A549 (cell line): Measurements from ENCODE around the gene NR2C2. TPM values are rescaled to one million over a fixed set of nuclear protein-coding genes. Genes with fewer than 3 reads are reported as not detected.
A peak's percentile ranks its signal among the peaks of the same experiment; 100 is the strongest.

Source experiments
- ATAC-seq, 2 experiments: fragments of 200-7000 bp in 1 of 2; fragments of >200 bp in 1 of 2; cut with Nextera tagmentation in 1 of 2; cut with Tn5 transposase in 1 of 2; 3 replicates each; pipeline versions ENCODE4 v1.8.0 to v1.9.1; 2018 to 2020; ENCODE audit warnings: mild to moderate bottlenecking in 1 of 2, moderate library complexity in 1 of 2
- CTCF ChIA-PET: fragments of 300-600 bp; sonication (Branson Sonifier 250); formaldehyde crosslinking; extraction: SDS; loops from one replicate; lab custom pipeline; 2021; ENCODE audit warnings: antibody characterized with exemption, inconsistent platforms; lab: Yijun Ruan, JAX
- POLR2A ChIA-PET: fragments of 350-600 bp; formaldehyde crosslinking; extraction: SDS; loops from one replicate; lab custom pipeline; 2021; ENCODE audit warnings: antibody characterized with exemption, inconsistent platforms; lab: Yijun Ruan, JAX
- DNase-seq, 2 experiments: peaks; one replicate each; pipeline versions ENCODE4 v3.0.0 to v3.0.0-alpha.2; 2011 to 2016; ENCODE audit warnings: low read depth in 1 of 2, low spot score in 1 of 2
- FAIRE-seq: peaks from 2 replicates; lab custom pipeline; 2011; peaks lifted over from hg19 to GRCh38; lab: Jason Lieb, UNC
- H3K27ac ChIP-seq, 2 experiments: fragments of >200 bp; sonication (Bioruptor Twin); formaldehyde crosslinking; 3 replicates each; pipeline ENCODE4 v1.5.1; 2016 to 2017
- H3K4me1 ChIP-seq: fragments of >200 bp; sonication (Bioruptor Twin); formaldehyde crosslinking; 3 replicates; pipeline ENCODE4 v1.6.1; 2016
- H3K4me2 ChIP-seq: fragments of >200 bp; sonication (Bioruptor Twin); formaldehyde crosslinking; 3 replicates; pipeline ENCODE4 v1.6.1; 2016
- H3K4me3 ChIP-seq: fragments of >200 bp; sonication (Bioruptor Twin); formaldehyde crosslinking; 3 replicates; pipeline ENCODE4 v1.5.1; 2016
- H3K9me3 ChIP-seq: fragments of >200 bp; sonication (Bioruptor Twin); formaldehyde crosslinking; 3 replicates; pipeline ENCODE4 v1.6.1; 2016
- BHLHE40 ChIP-seq: IDR thresholded peaks from 2 replicates; pipeline ENCODE4 v1.6.1; 2012; ENCODE audit warnings: low read depth, low read length, inconsistent platforms
- CBX2 ChIP-seq: fragments of 200-600 bp; sonication (generic); IDR thresholded peaks from 2 replicates; pipeline ENCODE4 v1.6.1; 2016; ENCODE audit warnings: low read depth, mild to moderate bottlenecking, borderline replicate concordance
- CBX8 ChIP-seq: fragments of 200-600 bp; sonication (generic); IDR thresholded peaks from 2 replicates; pipeline ENCODE4 v1.6.1; 2016
- CEBPB ChIP-seq, 2 experiments: fragments of >200 bp in 1 of 2; sonication (Bioruptor Twin) in 1 of 2; formaldehyde crosslinking in 1 of 2; IDR thresholded peaks; 2 replicates each; pipeline ENCODE4 v1.6.1; 2012 to 2016
- CHD2 ChIP-seq: fragments of 150-350 bp; IDR thresholded peaks from 2 replicates; pipeline ENCODE4 v1.6.1; 2014; ENCODE audit warnings: low read length; ENCODE audit not compliant: partially characterized antibody
- CHD4 ChIP-seq: fragments of 200-600 bp; sonication (generic); IDR thresholded peaks from 2 replicates; pipeline ENCODE4 v1.6.1; 2016; ENCODE audit warnings: antibody characterized with exemption, mild to moderate bottlenecking, borderline replicate concordance
- EHF ChIP-seq: fragments of 250-450 bp; sonication (Bioruptor Pico); IDR thresholded peaks from 2 replicates; pipeline ENCODE4 v1.5.0; 2020; ENCODE audit warnings: mild to moderate bottlenecking
- FOSL2 ChIP-seq, 2 experiments: fragments of 450-650 bp in 1 of 2; fragments of >200 bp in 1 of 2; sonication (Bioruptor Twin) in 1 of 2; formaldehyde crosslinking; IDR thresholded peaks; 2 replicates each; pipeline versions ENCODE4 v1.5.0 to v1.6.1; 2016 to 2020; ENCODE audit warnings: mild to moderate bottlenecking in 1 of 2, moderate library complexity in 1 of 2
- HOXA7 ChIP-seq: fragments of 250-450 bp; sonication (Bioruptor Pico); IDR thresholded peaks from 2 replicates; pipeline ENCODE4 v1.5.0; 2020; ENCODE audit warnings: mild to moderate bottlenecking, moderate library complexity
- HOXB13 ChIP-seq: fragments of 250-450 bp; sonication (Bioruptor Pico); IDR thresholded peaks from 2 replicates; pipeline ENCODE4 v1.5.0; 2020; ENCODE audit warnings: low read depth, mild to moderate bottlenecking, moderate library complexity
- HOXB5 ChIP-seq: fragments of 250-450 bp; sonication (Bioruptor Pico); IDR thresholded peaks from 2 replicates; pipeline ENCODE4 v1.5.0; 2020; ENCODE audit warnings: mild to moderate bottlenecking, moderate library complexity
- JUN ChIP-seq, 2 experiments: fragments of >200 bp; sonication (Bioruptor Twin); formaldehyde crosslinking; IDR thresholded peaks; 2 replicates in 1 of 2; 3 replicates in 1 of 2; pipeline ENCODE4 v1.6.1; 2016 to 2017
- JUNB ChIP-seq: fragments of >200 bp; sonication (Bioruptor Twin); formaldehyde crosslinking; IDR thresholded peaks from 2 replicates; pipeline ENCODE4 v1.6.1; 2016
- KDM1A ChIP-seq: fragments of 200-600 bp; sonication (generic); IDR thresholded peaks from 2 replicates; pipeline ENCODE4 v1.6.1; 2016; ENCODE audit warnings: low read depth, mild to moderate bottlenecking
- KDM5A ChIP-seq: fragments of 200-600 bp; sonication (generic); IDR thresholded peaks from 2 replicates; pipeline ENCODE4 v1.6.1; 2016; ENCODE audit warnings: antibody characterized with exemption, mild to moderate bottlenecking
- PHF8 ChIP-seq: fragments of 200-600 bp; sonication (generic); IDR thresholded peaks from 2 replicates; pipeline ENCODE4 v1.6.1; 2016; ENCODE audit warnings: low read depth, mild to moderate bottlenecking, antibody characterized with exemption, moderate library complexity, borderline replicate concordance
- POLR2A ChIP-seq: IDR thresholded peaks from 2 replicates; pipeline ENCODE4 v1.6.1; 2012; ENCODE audit warnings: mild to moderate bottlenecking, low read length
- RARB ChIP-seq: fragments of 250-450 bp; sonication (Bioruptor Pico); IDR thresholded peaks from 2 replicates; pipeline ENCODE4 v1.8.0; 2021; ENCODE audit warnings: mild to moderate bottlenecking, moderate library complexity
- RCOR1 ChIP-seq: fragments of 150-350 bp; IDR thresholded peaks from 2 replicates; pipeline ENCODE4 v1.6.1; 2014; ENCODE audit warnings: antibody characterized with exemption, low read length, low read depth
- RFX5 ChIP-seq: fragments of 450-650 bp; IDR thresholded peaks from 2 replicates; pipeline ENCODE4 v1.7.1; 2014; ENCODE audit warnings: antibody characterized with exemption, mild to moderate bottlenecking, moderate library complexity
- SMC3 ChIP-seq: fragments of >200 bp; sonication (Bioruptor Twin); formaldehyde crosslinking; IDR thresholded peaks from 3 replicates; pipeline ENCODE4 v1.6.1; 2018; ENCODE audit warnings: inconsistent platforms
- SREBF2 ChIP-seq: fragments of 450-650 bp; IDR thresholded peaks from 2 replicates; pipeline ENCODE4 v1.6.1; 2014; ENCODE audit warnings: mild to moderate bottlenecking, moderate library complexity
- TP53 ChIP-seq: fragments of 250-450 bp; sonication (Bioruptor Pico); IDR thresholded peaks from 2 replicates; pipeline ENCODE4 v1.5.0; 2021; ENCODE audit warnings: mild to moderate bottlenecking, moderate library complexity
- ZC3H11A ChIP-seq: fragments of 450-650 bp; IDR thresholded peaks from 2 replicates; pipeline ENCODE4 v1.6.1; 2014; ENCODE audit warnings: antibody characterized with exemption, mild to moderate bottlenecking
- ZNF302 ChIP-seq: fragments of 250-450 bp; sonication (Bioruptor Pico); IDR thresholded peaks from 2 replicates; pipeline ENCODE4 v1.9.0; 2021; ENCODE audit warnings: inconsistent platforms, mild to moderate bottlenecking, moderate library complexity
- ZSCAN20 ChIP-seq: fragments of 250-450 bp; sonication (Bioruptor Pico); IDR thresholded peaks from 2 replicates; pipeline ENCODE4 v1.8.0; 2022; ENCODE audit warnings: mild to moderate bottlenecking, moderate library complexity
- WGBS: methylation state at CpG from one replicate; pipeline ENCODE4 v1.1.6; 2017; ENCODE audit errors: missing lambda C conversion rate; 5-methylcytosine and 5-hydroxymethylcytosine counted together
- polyA plus RNA-seq, 4 experiments: library from polyadenylated mRNA; depleted of rRNA in 3 of 4; stranded (reverse); fragments of >200 nt; fragmentation: RNase III in 1 of 4; extraction: RNeasy Plus Mini Kit Qiagen cat#74134 plus additional on column Dnase treatment in 1 of 4; gene quantifications; 2 replicates in 3 of 4; 3 replicates in 1 of 4; pipeline ENCODE4 v1.2.3, GENCODE V29; 2011 to 2017
- TF ChIP-seq, protein P1 (sequence below): fragments of >200 bp; sonication (Bioruptor Twin); formaldehyde crosslinking; IDR thresholded peaks from 3 replicates; pipeline ENCODE4 v1.5.1; 2016
- TF ChIP-seq, protein P2 (sequence below): IDR thresholded peaks from 2 replicates; pipeline ENCODE4 v1.6.1; 2012
- TF ChIP-seq, protein P3 (sequence below): IDR thresholded peaks from 2 replicates; pipeline ENCODE4 v1.6.1; 2012
- TF ChIP-seq, protein P4 (sequence below): fragments of 250-450 bp; sonication (Bioruptor Pico); IDR thresholded peaks from 2 replicates; pipeline ENCODE4 v1.5.0; 2020; ENCODE audit warnings: low read depth, mild to moderate bottlenecking, moderate library complexity
- TF ChIP-seq, protein P5 (sequence below): fragments of >200 bp; sonication (Bioruptor Twin); formaldehyde crosslinking; IDR thresholded peaks from 2 replicates; pipeline ENCODE4 v1.6.1; 2016
- TF ChIP-seq, protein P6 (sequence below): fragments of 450-650 bp; IDR thresholded peaks from 2 replicates; pipeline ENCODE4 v1.6.1; 2014; ENCODE audit warnings: antibody characterized with exemption
- TF ChIP-seq, protein P7 (sequence below): fragments of 150-350 bp; IDR thresholded peaks from 2 replicates; pipeline ENCODE4 v1.6.1; 2014; ENCODE audit warnings: low read depth, mild to moderate bottlenecking, low read length
- TF ChIP-seq, protein P8 (sequence below): IDR thresholded peaks from 2 replicates; pipeline ENCODE4 v1.6.1; 2012; ENCODE audit warnings: low read depth, borderline replicate concordance

NR2C2 gene
- polyA plus RNA-seq, 2 of the 4 experiments (the other 2 are of a cell fraction) = 14.6 to 20.2 TPM

DNA sequence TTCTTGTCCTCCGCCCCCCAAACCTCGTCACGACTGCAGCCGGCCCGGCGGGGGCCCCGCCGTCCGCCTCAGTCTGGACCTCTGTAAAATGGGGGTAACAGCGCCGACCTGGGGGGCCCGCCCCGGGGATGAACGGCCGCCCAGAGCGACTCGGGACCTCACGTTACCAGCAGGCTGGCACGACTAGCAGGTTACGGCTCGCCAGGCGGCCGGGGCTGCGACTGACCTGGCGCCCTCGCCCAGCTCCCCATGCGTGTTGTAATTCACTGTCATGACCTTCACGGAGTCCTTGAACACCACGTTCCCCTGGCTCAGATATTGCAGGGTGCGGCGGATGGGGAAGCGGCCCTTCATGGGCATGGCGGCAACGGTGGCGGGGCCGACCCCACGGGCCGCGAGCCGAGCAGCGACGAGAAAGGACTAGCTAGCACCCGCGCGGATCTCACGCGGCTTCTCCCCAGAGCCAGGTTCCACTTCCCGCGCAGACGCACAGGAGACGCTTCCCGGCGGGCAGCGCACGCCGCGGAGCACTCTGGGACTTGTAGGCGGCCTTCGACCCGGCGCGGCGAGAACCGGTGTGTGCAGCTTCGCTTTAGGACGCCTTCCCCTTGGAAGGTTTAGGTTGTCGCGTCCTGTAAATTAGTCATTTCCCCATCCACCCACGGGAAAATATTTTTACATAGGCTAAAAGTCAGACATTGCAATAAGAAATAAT, 117.6 kb downstream of the NR2C2 start, which contains the start of gene MRPS25:
MRPS25 (minus strand) TSS at position 481 of the 715 bp plus-strand sequence; CDS start at position 360, 121 bp downstream.
- Histone ChIP-seq H3K27ac (peak within 1 kb of the TSS; percentile 92 to 93), H3K9me3 (no peaks in the 10 kb centered on the region), H3K4me2 (peak within 1 kb of the TSS; percentile 89), H3K4me3 (peak within 1 kb of the TSS; percentile 87), H3K4me1 (peaks cover 12% of the 10 kb centered on the region)
- ChIA-PET CTCF (no interaction called here), POLR2A (interaction anchor here (0.6 to 1.5 kb wide), 9 partner anchors 8 to 172 kb away, joined by 3 to 12 read pairs (median 5); partner anchors contain the start of gene RBSN)
- FAIRE-seq (no peak), DNase-seq (peak; percentile 92 to 93), ATAC-seq (peak; percentile 96 to 99)
- WGBS = under 1% methylated on average over 33 of the region's 69 CpGs
- TF ChIP-seq HOXA7 (CRISPR knock-in tag) (no peak), EHF (no peak), RARB (CRISPR knock-in tag) (no peak), JUN (IDR thresholded peaks at IDR 0.05) (peak; percentile 87 to 88), CBX8 (no peak), ZSCAN20 (CRISPR knock-in tag) (no peak), CEBPB (IDR thresholded peaks at IDR 0.05) (no peak), KDM5A (no peak), POLR2A (peak; percentile 98), HOXB5 (CRISPR knock-in tag) (no peak), CHD2 (peak; percentile 71), SMC3 (no peak), FOSL2 (IDR thresholded peaks at IDR 0.05) (no peak), FOSL2 (CRISPR knock-in tag; IDR thresholded peaks at IDR 0.05) (no peak), PHF8 (peak; percentile 98), JUNB (no peak), RCOR1 (no peak), ZNF302 (CRISPR knock-in tag) (no peak), RFX5 (no peak), ZC3H11A (no peak), BHLHE40 (no peak), HOXB13 (CRISPR knock-in tag) (no peak), SREBF2 (no peak), CBX2 (no peak), TP53 (CRISPR knock-in tag) (no peak), KDM1A (peak; percentile 78; the same call in 1 of the 2 replicates), CHD4 (no peak)
- TF ChIP-seq, protein P1, sequence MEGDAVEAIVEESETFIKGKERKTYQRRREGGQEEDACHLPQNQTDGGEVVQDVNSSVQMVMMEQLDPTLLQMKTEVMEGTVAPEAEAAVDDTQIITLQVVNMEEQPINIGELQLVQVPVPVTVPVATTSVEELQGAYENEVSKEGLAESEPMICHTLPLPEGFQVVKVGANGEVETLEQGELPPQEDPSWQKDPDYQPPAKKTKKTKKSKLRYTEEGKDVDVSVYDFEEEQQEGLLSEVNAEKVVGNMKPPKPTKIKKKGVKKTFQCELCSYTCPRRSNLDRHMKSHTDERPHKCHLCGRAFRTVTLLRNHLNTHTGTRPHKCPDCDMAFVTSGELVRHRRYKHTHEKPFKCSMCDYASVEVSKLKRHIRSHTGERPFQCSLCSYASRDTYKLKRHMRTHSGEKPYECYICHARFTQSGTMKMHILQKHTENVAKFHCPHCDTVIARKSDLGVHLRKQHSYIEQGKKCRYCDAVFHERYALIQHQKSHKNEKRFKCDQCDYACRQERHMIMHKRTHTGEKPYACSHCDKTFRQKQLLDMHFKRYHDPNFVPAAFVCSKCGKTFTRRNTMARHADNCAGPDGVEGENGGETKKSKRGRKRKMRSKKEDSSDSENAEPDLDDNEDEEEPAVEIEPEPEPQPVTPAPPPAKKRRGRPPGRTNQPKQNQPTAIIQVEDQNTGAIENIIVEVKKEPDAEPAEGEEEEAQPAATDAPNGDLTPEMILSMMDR = no peak
- TF ChIP-seq, protein P2, sequence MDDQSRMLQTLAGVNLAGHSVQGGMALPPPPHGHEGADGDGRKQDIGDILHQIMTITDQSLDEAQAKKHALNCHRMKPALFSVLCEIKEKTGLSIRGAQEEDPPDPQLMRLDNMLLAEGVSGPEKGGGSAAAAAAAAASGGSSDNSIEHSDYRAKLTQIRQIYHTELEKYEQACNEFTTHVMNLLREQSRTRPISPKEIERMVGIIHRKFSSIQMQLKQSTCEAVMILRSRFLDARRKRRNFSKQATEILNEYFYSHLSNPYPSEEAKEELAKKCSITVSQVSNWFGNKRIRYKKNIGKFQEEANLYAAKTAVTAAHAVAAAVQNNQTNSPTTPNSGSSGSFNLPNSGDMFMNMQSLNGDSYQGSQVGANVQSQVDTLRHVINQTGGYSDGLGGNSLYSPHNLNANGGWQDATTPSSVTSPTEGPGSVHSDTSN = no peak
- TF ChIP-seq, protein P3, sequence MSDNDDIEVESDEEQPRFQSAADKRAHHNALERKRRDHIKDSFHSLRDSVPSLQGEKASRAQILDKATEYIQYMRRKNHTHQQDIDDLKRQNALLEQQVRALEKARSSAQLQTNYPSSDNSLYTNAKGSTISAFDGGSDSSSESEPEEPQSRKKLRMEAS = peak; percentile 97
- TF ChIP-seq, protein P4, sequence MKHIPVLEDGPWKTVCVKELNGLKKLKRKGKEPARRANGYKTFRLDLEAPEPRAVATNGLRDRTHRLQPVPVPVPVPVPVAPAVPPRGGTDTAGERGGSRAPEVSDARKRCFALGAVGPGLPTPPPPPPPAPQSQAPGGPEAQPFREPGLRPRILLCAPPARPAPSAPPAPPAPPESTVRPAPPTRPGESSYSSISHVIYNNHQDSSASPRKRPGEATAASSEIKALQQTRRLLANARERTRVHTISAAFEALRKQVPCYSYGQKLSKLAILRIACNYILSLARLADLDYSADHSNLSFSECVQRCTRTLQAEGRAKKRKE (CRISPR knock-in tag) = no peak
- TF ChIP-seq, protein P5, sequence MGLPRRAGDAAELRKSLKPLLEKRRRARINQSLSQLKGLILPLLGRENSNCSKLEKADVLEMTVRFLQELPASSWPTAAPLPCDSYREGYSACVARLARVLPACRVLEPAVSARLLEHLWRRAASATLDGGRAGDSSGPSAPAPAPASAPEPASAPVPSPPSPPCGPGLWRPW = no peak
- TF ChIP-seq, protein P6, sequence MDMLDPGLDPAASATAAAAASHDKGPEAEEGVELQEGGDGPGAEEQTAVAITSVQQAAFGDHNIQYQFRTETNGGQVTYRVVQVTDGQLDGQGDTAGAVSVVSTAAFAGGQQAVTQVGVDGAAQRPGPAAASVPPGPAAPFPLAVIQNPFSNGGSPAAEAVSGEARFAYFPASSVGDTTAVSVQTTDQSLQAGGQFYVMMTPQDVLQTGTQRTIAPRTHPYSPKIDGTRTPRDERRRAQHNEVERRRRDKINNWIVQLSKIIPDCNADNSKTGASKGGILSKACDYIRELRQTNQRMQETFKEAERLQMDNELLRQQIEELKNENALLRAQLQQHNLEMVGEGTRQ = no peak
- TF ChIP-seq, protein P7, sequence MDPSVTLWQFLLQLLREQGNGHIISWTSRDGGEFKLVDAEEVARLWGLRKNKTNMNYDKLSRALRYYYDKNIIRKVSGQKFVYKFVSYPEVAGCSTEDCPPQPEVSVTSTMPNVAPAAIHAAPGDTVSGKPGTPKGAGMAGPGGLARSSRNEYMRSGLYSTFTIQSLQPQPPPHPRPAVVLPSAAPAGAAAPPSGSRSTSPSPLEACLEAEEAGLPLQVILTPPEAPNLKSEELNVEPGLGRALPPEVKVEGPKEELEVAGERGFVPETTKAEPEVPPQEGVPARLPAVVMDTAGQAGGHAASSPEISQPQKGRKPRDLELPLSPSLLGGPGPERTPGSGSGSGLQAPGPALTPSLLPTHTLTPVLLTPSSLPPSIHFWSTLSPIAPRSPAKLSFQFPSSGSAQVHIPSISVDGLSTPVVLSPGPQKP = no peak
- TF ChIP-seq, protein P8, sequence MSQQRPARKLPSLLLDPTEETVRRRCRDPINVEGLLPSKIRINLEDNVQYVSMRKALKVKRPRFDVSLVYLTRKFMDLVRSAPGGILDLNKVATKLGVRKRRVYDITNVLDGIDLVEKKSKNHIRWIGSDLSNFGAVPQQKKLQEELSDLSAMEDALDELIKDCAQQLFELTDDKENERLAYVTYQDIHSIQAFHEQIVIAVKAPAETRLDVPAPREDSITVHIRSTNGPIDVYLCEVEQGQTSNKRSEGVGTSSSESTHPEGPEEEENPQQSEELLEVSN = peak; percentile 86
